NT2/D1 (cell line): ENCODE data around the gene CCDC88C.
"Not testable (repeated sequence)": the region's sequence is repeated elsewhere in the genome, so short reads cannot be mapped to it uniquely, and the experiment has no call there.

Source experiments
- SUZ12 ChIP-seq: IDR thresholded peaks from 2 replicates; pipeline ENCODE4 v1.6.1; 2011; ENCODE audit not compliant: insufficient read length, insufficient read depth; ENCODE audit errors: extremely low read depth
- YY1 ChIP-seq: IDR thresholded peaks from 2 replicates; pipeline ENCODE4 v1.6.1; 2011; ENCODE audit not compliant: insufficient read length, insufficient read depth
- ZNF274 ChIP-seq: IDR thresholded peaks from 2 replicates; pipeline ENCODE4 v1.6.1; 2011; ENCODE audit warnings: mild to moderate bottlenecking, low read depth, low read length

- TF ChIP-seq ZNF274, YY1, SUZ12: not testable (repeated sequence)
These were observed 11.3 kb upstream of the CCDC88C start for GRCh38 chr14:91428931-91429330.
